Measurements from ENCODE around the gene TLE1.

TLE1 gene

DNA sequence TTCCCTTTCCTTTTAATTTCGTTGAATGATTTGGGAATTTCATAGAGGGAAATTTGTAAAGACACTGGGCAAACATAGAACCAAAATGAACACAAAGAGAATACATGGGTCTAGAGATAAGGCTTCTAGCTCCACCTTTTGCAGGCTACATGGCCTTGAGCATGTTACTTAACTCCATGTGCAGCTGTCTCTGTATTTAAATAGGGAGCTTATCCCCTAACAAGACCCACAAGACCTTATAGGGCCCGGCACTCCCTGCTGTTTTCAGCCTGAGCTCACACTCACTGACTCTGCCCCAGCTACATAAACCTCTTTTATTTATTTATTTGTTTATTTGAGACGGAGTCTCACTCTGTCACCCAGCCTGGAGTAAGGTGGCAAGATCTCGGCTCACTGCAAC lies 30.6 kb upstream of the TLE1 start:
- TF ChIP-seq, protein P1, sequence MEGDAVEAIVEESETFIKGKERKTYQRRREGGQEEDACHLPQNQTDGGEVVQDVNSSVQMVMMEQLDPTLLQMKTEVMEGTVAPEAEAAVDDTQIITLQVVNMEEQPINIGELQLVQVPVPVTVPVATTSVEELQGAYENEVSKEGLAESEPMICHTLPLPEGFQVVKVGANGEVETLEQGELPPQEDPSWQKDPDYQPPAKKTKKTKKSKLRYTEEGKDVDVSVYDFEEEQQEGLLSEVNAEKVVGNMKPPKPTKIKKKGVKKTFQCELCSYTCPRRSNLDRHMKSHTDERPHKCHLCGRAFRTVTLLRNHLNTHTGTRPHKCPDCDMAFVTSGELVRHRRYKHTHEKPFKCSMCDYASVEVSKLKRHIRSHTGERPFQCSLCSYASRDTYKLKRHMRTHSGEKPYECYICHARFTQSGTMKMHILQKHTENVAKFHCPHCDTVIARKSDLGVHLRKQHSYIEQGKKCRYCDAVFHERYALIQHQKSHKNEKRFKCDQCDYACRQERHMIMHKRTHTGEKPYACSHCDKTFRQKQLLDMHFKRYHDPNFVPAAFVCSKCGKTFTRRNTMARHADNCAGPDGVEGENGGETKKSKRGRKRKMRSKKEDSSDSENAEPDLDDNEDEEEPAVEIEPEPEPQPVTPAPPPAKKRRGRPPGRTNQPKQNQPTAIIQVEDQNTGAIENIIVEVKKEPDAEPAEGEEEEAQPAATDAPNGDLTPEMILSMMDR (IDR thresholded peaks at IDR 0.05; ENCODE audit: control insufficient read depth, extremely low read depth, insufficient read depth): no peak
- H3K4me3 ChIP-seq (ENCODE audit: low read depth, low read length): no peak overlapping the region
- no peak for DNase-seq (ENCODE audit: low read depth)

DNA sequence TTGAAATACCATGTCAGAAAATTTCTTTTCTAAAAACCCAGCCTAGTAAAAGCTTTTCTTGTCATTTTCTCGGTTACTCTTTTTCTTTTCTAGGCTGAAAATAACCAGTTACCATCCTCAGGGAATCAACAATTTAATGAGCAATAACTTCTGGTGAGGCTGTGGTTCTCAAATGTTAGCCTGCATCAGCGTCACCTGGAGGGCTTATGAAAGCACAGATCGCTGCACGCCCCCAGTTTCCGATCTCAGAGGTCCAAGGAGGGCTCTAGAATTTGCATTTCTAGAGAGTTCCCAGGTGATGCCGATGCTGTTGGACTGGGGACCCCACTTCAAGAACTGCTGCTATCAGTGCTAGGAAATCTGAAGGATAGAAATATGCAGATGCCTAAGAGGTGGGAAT lies 28.9 kb upstream of the TLE1 start:
- H3K4me3 ChIP-seq (ENCODE audit: low read depth, low read length): no peak overlapping the region
- no peak for DNase-seq (ENCODE audit: low read depth)
- TF ChIP-seq, protein P1 (IDR thresholded peaks at IDR 0.05; ENCODE audit: control insufficient read depth, extremely low read depth, insufficient read depth): no peak

DNA sequence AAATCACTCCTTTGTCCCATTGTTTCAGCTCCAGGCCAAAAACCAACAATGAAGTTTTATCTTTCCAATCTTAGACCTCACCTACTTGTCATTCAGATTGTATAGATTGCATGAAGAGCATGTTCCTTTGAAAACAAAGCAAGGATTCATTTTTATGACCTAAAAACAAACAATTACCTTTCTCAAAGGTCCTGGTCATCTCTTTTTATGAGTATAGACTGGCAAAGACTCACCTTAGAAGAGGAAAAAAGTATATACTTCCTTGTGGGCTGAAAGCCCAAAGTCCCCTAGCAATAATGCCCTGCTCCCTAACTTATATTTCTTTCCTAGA lies 28.4 kb upstream of the TLE1 start:
- DNase-seq (ENCODE audit: low read depth): peak; percentile 98
- no peak overlapping the region for H3K4me3 ChIP-seq (ENCODE audit: low read depth, low read length)

DNA sequence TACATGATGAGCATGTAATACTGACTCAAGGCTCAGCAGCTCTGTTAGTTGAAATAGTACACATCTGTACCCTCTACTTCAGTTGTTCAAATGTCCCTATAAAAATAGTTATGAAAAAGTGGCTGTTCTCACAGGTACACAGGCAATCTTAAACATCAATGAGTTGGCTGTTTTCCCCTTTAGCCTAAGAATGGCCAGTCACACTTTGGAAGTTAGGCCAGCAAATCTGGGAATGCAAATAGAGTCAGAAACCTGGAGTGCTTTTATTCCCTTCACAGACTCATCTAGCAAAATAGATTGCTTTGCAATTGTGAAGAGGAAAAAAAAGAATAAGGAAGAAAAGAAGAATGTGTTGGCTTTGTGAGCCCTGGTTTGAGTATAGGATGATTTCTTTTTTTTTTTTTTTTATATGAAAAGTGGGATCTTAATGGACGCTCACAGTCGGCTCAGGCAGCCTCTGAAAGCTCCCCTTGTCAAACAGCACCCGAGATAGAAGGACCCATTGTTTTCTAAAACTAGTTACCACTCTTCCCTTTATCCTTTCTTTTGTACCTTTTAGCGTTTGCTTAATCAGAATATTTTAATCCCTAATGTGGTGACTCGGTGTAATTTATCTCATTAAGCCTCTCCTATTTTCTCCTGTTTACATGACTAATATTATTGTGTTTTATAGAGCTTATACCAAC lies 27.9 kb upstream of the TLE1 start:
- DNase-seq (ENCODE audit: low read depth): peak; percentile 87
- no peak overlapping the region for H3K4me3 ChIP-seq (ENCODE audit: low read depth, low read length)

More for the DNA sequence above, 28.4 kb upstream of the TLE1 start:
- TF ChIP-seq, protein P1 (IDR thresholded peaks at IDR 0.05; ENCODE audit: control insufficient read depth, extremely low read depth, insufficient read depth): no peak

DNA sequence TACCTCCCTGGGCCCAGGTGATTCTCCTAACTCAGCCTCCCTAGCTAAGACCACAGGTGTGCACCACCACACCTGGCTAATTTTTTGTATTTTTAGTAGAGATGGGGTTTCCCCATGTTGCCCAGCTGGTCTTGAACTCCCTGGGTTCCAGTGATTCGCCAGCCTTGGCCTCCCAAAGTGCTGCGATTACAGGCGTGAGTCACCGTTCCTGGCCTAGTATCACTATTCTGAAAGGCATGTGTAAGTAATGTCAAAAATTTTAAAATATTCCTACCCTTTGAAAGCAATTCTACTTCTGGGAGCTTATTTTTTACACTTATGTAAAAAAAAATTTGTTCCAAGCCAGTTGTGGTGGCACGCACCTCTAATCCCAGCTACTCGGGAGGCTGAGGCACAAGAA lies 27.1 kb upstream of the TLE1 start:
- no peak for DNase-seq (ENCODE audit: low read depth)
- TF ChIP-seq, protein P1 (IDR thresholded peaks at IDR 0.05; ENCODE audit: control insufficient read depth, extremely low read depth, insufficient read depth): no peak
- no peak overlapping the region for H3K4me3 ChIP-seq (ENCODE audit: low read depth, low read length)

More for the DNA sequence above, 27.9 kb upstream of the TLE1 start:
- TF ChIP-seq, protein P1 (IDR thresholded peaks at IDR 0.05; ENCODE audit: control insufficient read depth, extremely low read depth, insufficient read depth): no peak

DNA sequence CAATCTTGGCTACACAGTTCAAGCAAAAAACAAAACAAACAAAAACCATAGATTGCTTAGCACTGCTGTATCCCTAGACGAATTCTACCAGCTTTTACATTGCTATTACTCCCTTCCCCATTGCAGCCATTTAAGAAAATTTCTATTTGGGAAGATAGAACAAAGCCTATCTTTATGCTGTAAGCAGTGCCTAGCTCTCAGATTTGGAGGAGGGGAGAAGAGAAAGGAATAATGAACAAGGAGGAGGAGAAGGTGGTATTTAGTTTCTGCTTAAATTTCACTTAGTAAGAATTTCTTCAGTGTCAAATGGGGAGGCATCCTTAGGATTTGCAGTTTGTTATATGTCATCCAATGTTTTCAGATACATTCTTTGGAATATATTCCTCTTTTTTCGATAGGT lies 16.2 kb upstream of the TLE1 start:
- TF ChIP-seq, protein P1 (IDR thresholded peaks at IDR 0.05; ENCODE audit: control insufficient read depth, extremely low read depth, insufficient read depth): no peak
- no peak for DNase-seq (ENCODE audit: low read depth)
- H3K4me3 ChIP-seq (ENCODE audit: low read depth, low read length): no peak overlapping the region

DNA sequence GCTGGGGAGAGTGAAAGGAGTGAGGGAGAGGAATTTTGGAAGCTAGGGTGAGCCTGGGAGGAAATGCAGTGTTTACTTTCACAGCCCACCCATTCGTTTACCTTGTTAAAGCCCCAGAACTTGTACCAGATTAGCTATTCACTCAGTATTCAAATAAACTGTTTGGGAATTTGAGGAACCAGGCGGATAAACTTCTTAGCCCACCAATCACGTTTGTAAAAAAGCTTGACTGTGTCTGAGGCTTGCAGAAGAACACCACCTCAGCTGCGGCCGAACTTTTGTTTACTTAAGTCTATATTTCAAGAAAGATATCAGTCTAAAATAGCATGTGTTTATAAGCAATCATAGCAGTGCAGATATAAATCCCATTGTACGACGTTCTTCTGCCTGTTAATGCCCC lies 5.2 kb upstream of the TLE1 start:
- no peak overlapping the region for H3K4me3 ChIP-seq (ENCODE audit: low read depth, low read length)
- no peak for DNase-seq (ENCODE audit: low read depth)
- TF ChIP-seq, protein P1 (IDR thresholded peaks at IDR 0.05; ENCODE audit: control insufficient read depth, extremely low read depth, insufficient read depth): no peak
